ENCODE results near the gene FAM124B. TPM values are rescaled to one million over a fixed set of nuclear protein-coding genes. Genes with fewer than 3 reads are reported as not detected.

The FAM124B gene
- total RNA-seq, 2 donors from 2014 or later: 1.3 to 1.5 TPM

- Histone ChIP-seq H3K4me1 (no peaks in the 10 kb centered on the region), H3K27ac (no peak overlapping the region), H3K36me3 (no peaks in the 10 kb centered on the region), H3K4me3 (no peak overlapping the region), H3K27me3 (no peaks in the 10 kb centered on the region), H3K9me3 (peaks cover 0 to 4% of the 10 kb centered on the region in 2 donors)
- TF ChIP-seq CTCF (IDR thresholded peaks at IDR 0.05): no peak
- no peak for DNase-seq (ENCODE audit: low spot score)
Observed at GRCh38 chr2:224433442-224433841, 31.5 kb upstream of the FAM124B start.

- no peak overlapping the region for H3K4me3 ChIP-seq
- no peaks in the 10 kb centered on the region for H3K36me3 ChIP-seq
- no peak overlapping the region for H3K27ac ChIP-seq
- no peak for DNase-seq (ENCODE audit: low spot score)
- H3K4me1 ChIP-seq: no peaks in the 10 kb centered on the region
- H3K9me3 ChIP-seq: peaks cover 0 to 4% of the 10 kb centered on the region in 2 donors
- TF ChIP-seq CTCF (IDR thresholded peaks at IDR 0.05): no peak
- H3K27me3 ChIP-seq: no peaks in the 10 kb centered on the region
Observed at GRCh38 chr2:224432003-224432579, 30.2 kb upstream of the FAM124B start.

- Histone ChIP-seq H3K27ac (no peak overlapping the region), H3K27me3 (no peaks in the 10 kb centered on the region), H3K36me3 (no peaks in the 10 kb centered on the region), H3K4me1 (no peaks in the 10 kb centered on the region), H3K4me3 (no peak overlapping the region), H3K9me3 (peaks cover 0 to 4% of the 10 kb centered on the region in 2 donors)
- TF ChIP-seq CTCF (IDR thresholded peaks at IDR 0.05): no peak
- no peak for DNase-seq (ENCODE audit: low spot score)
Observed at GRCh38 chr2:224429441-224429810, 27.5 kb upstream of the FAM124B start.

- Histone ChIP-seq H3K9me3 (peaks cover 0 to 4% of the 10 kb centered on the region in 2 donors), H3K27ac (no peak overlapping the region), H3K4me1 (no peaks in the 10 kb centered on the region), H3K27me3 (no peaks in the 10 kb centered on the region), H3K36me3 (no peaks in the 10 kb centered on the region), H3K4me3 (no peak overlapping the region)
- DNase-seq (ENCODE audit: low spot score): no peak
- no peak for TF ChIP-seq CTCF (IDR thresholded peaks at IDR 0.05)
Observed at GRCh38 chr2:224428787-224429440, 27.0 kb upstream of the FAM124B start.

GRCh38 chr2:224427471-224427870, 25.6 kb upstream of the FAM124B start:
- DNase-seq (ENCODE audit: low spot score): no peak
- no peak for TF ChIP-seq CTCF (IDR thresholded peaks at IDR 0.05)
- Histone ChIP-seq H3K36me3 (no peaks in the 10 kb centered on the region), H3K27ac (no peak overlapping the region), H3K9me3 (peaks cover 0 to 4% of the 10 kb centered on the region in 2 donors), H3K4me3 (no peak overlapping the region), H3K27me3 (no peaks in the 10 kb centered on the region), H3K4me1 (no peaks in the 10 kb centered on the region)

GRCh38 chr2:224426656-224427055, 24.7 kb upstream of the FAM124B start:
- Histone ChIP-seq H3K36me3 (no peaks in the 10 kb centered on the region), H3K9me3 (peaks cover 0 to 4% of the 10 kb centered on the region in 2 donors), H3K4me3 (no peak overlapping the region), H3K27me3 (no peaks in the 10 kb centered on the region), H3K27ac (no peak overlapping the region), H3K4me1 (no peaks in the 10 kb centered on the region)
- no peak for DNase-seq (ENCODE audit: low spot score)
- no peak for TF ChIP-seq CTCF (IDR thresholded peaks at IDR 0.05)
